ENCODE data around the gene CD99.

The CD99 gene

GRCh38 chrX:2662586-2662985 is 28.5 kb upstream of the CD99 start:
- Histone ChIP-seq H3K9me3 (ENCODE audit: insufficient read depth, low read length) (no peaks in the 10 kb centered on the region), H2AFZ (ENCODE audit: low read depth, low read length, severe bottlenecking) (no peak overlapping the region), H3K36me3 (ENCODE audit: low read length) (no peaks in the 10 kb centered on the region), H3K27ac (ENCODE audit: low read depth, low read length) (no peak overlapping the region), H4K20me1 (ENCODE audit: low read depth, low read length) (no peaks in the 10 kb centered on the region), H3K27me3 (ENCODE audit: low read length) (no peaks in the 10 kb centered on the region), H3F3A (ENCODE audit: insufficient read depth) (no peaks in the 10 kb centered on the region), H3K4me3 (ENCODE audit: insufficient read depth, low read length, poor library complexity, severe bottlenecking) (no peak overlapping the region), H3K9ac (ENCODE audit: low read length) (no peak overlapping the region), H3K9me2 (replicated peaks; ENCODE audit: insufficient read depth, low read length) (no peaks in the 10 kb centered on the region), H3K79me2 (ENCODE audit: insufficient read depth, low read length) (no peaks in the 10 kb centered on the region), H3K4me2 (ENCODE audit: low read depth, low read length, poor library complexity, severe bottlenecking) (no peak overlapping the region)
- TF ChIP-seq, protein P1, sequence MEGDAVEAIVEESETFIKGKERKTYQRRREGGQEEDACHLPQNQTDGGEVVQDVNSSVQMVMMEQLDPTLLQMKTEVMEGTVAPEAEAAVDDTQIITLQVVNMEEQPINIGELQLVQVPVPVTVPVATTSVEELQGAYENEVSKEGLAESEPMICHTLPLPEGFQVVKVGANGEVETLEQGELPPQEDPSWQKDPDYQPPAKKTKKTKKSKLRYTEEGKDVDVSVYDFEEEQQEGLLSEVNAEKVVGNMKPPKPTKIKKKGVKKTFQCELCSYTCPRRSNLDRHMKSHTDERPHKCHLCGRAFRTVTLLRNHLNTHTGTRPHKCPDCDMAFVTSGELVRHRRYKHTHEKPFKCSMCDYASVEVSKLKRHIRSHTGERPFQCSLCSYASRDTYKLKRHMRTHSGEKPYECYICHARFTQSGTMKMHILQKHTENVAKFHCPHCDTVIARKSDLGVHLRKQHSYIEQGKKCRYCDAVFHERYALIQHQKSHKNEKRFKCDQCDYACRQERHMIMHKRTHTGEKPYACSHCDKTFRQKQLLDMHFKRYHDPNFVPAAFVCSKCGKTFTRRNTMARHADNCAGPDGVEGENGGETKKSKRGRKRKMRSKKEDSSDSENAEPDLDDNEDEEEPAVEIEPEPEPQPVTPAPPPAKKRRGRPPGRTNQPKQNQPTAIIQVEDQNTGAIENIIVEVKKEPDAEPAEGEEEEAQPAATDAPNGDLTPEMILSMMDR (IDR thresholded peaks at IDR 0.05; ENCODE audit: insufficient read depth, low read length, poor library complexity, severe bottlenecking): no peak
- no peak for TF ChIP-seq EZH2phosphoT487 (conservative IDR thresholded peaks at IDR 0.05; ENCODE audit: low read length)

- H3K9ac ChIP-seq (ENCODE audit: low read length): no peak overlapping the region
- no peak overlapping the region for H2AFZ ChIP-seq (ENCODE audit: low read depth, low read length, severe bottlenecking)
- no peaks in the 10 kb centered on the region for H3K27me3 ChIP-seq (ENCODE audit: low read length)
- H3K79me2 ChIP-seq (ENCODE audit: insufficient read depth, low read length): no peaks in the 10 kb centered on the region
- no peaks in the 10 kb centered on the region for H4K20me1 ChIP-seq (ENCODE audit: low read depth, low read length)
- no peak overlapping the region for H3K4me2 ChIP-seq (ENCODE audit: low read depth, low read length, poor library complexity, severe bottlenecking)
- no peak overlapping the region for H3K4me3 ChIP-seq (ENCODE audit: insufficient read depth, low read length, poor library complexity, severe bottlenecking)
- H3K27ac ChIP-seq (ENCODE audit: low read depth, low read length): no peak overlapping the region
- H3K9me2 ChIP-seq (replicated peaks; ENCODE audit: insufficient read depth, low read length): no peaks in the 10 kb centered on the region
- H3K9me3 ChIP-seq (ENCODE audit: insufficient read depth, low read length): no peaks in the 10 kb centered on the region
- H3F3A ChIP-seq (ENCODE audit: insufficient read depth): no peaks in the 10 kb centered on the region
- H3K36me3 ChIP-seq (ENCODE audit: low read length): no peaks in the 10 kb centered on the region
- TF ChIP-seq, protein P1 (IDR thresholded peaks at IDR 0.05; ENCODE audit: insufficient read depth, low read length, poor library complexity, severe bottlenecking): no peak
- TF ChIP-seq EZH2phosphoT487 (conservative IDR thresholded peaks at IDR 0.05; ENCODE audit: low read length): no peak
These were observed 26.6 kb upstream of the CD99 start for GRCh38 chrX:2664502-2664901.

- Histone ChIP-seq H3F3A (ENCODE audit: insufficient read depth) (no peaks in the 10 kb centered on the region), H3K9me2 (replicated peaks; ENCODE audit: insufficient read depth, low read length) (no peaks in the 10 kb centered on the region), H3K27ac (ENCODE audit: low read depth, low read length) (no peak overlapping the region), H3K4me2 (ENCODE audit: low read depth, low read length, poor library complexity, severe bottlenecking) (no peak overlapping the region), H3K27me3 (ENCODE audit: low read length) (no peaks in the 10 kb centered on the region), H3K9ac (ENCODE audit: low read length) (no peak overlapping the region), H3K4me3 (ENCODE audit: insufficient read depth, low read length, poor library complexity, severe bottlenecking) (no peak overlapping the region), H4K20me1 (ENCODE audit: low read depth, low read length) (no peaks in the 10 kb centered on the region), H2AFZ (ENCODE audit: low read depth, low read length, severe bottlenecking) (no peak overlapping the region), H3K9me3 (ENCODE audit: insufficient read depth, low read length) (no peaks in the 10 kb centered on the region), H3K79me2 (ENCODE audit: insufficient read depth, low read length) (no peaks in the 10 kb centered on the region), H3K36me3 (ENCODE audit: low read length) (no peaks in the 10 kb centered on the region)
- TF ChIP-seq, protein P1 (IDR thresholded peaks at IDR 0.05; ENCODE audit: insufficient read depth, low read length, poor library complexity, severe bottlenecking): no peak
- TF ChIP-seq EZH2phosphoT487 (conservative IDR thresholded peaks at IDR 0.05; ENCODE audit: low read length): no peak
These were observed 25.4 kb upstream of the CD99 start for GRCh38 chrX:2665387-2666304.

Data from SU-DHL-6 (cell line).